Psoas muscle (tissue), 8 donors: ENCODE measurements around the gene ANO1. TPM values are rescaled to one million over a fixed set of nuclear protein-coding genes. Genes with fewer than 3 reads are reported as not detected.

ENCODE experiments used
- ATAC-seq, 4 donors: fragments of 200-7000 bp; cut with Tn5 transposase; one replicate each; pipeline ENCODE4 v1.9.1; 2020; ENCODE audit warnings: moderate library complexity in 3 of 4, mild to moderate bottlenecking in 2 of 4
- DNase-seq, 2 donors: peaks; one replicate each; pipeline ENCODE4 v3.0.0-alpha.2; 2020
- H3K27ac ChIP-seq: fragments of 200-600 bp; one replicate; pipeline ENCODE4 v1.8.0; 2022
- H3K27me3 ChIP-seq, 3 donors: fragments of 200-600 bp in 1 of 3; one replicate each; pipeline versions ENCODE4 v1.6.1 to v1.8.0; 2013 to 2022; ENCODE audit warnings: low read length in 2 of 3, mild to moderate bottlenecking in 2 of 3, moderate library complexity in 1 of 3; ENCODE audit not compliant: insufficient read depth in 3 of 3
- H3K36me3 ChIP-seq, 2 donors: fragments of 200-600 bp in 1 of 2; one replicate each; pipeline versions ENCODE4 v1.6.1 to v1.8.0; 2013 to 2022; ENCODE audit warnings: low read depth in 1 of 2, mild to moderate bottlenecking in 1 of 2, moderate library complexity in 1 of 2; ENCODE audit not compliant: insufficient read depth in 1 of 2
- H3K4me1 ChIP-seq: fragments of 200-600 bp; one replicate; pipeline ENCODE4 v1.8.0; 2022
- H3K4me3 ChIP-seq: fragments of 200-600 bp; one replicate; pipeline ENCODE4 v1.8.0; 2022; ENCODE audit warnings: mild to moderate bottlenecking
- H3K9me3 ChIP-seq: fragments of 200-600 bp; one replicate; pipeline ENCODE4 v1.8.0; 2022
- CTCF ChIP-seq: fragments of 200-600 bp; IDR thresholded peaks from one replicate; pipeline ENCODE4 v1.8.0; 2022; ENCODE audit warnings: antibody characterized with exemption
- WGBS, 3 donors: extraction: QIAGEN DNeasy Blood & Tissue Kit; methylation state at CpG; one replicate each; pipeline versions ENCODE4 v1.1.6 to v1.1.7; 2013; 5-methylcytosine and 5-hydroxymethylcytosine counted together
- intact Hi-C, 2 donors: fragments of 100-400 bp; cut with DNase I; formaldehyde crosslinking; loops; one replicate each; pipeline versions ENCODE4 v1.11.0 to v1.14.2; 2022
- polyA plus RNA-seq, 3 donors: library from polyadenylated mRNA; stranded (reverse); fragments of 200-250 nt; gene quantifications; one replicate each; pipeline ENCODE4 v1.2.3, GENCODE V29; 2013
- total RNA-seq, 4 donors: library from RNA; stranded (reverse); fragmentation: NEBNext Ultra II Directional in 2 of 4; extraction: Animal tissue kit (Norgen Biotek cat#: 25700) in 2 of 4; gene quantifications; one replicate each; pipeline versions ENCODE4 v1.2.1 to v1.2.4, GENCODE V29; 2021 to 2023
- donor health status: healthy with polysubstance abuse.
- donor health status: DM: no; HTN: no; CAD: no; lungs with moderate emphysema.
- donor health status: Bipolar disorder and iron deficiency.
- donor health status: healthy.
- donor health status: DM: yes; HTN: yes; CAD: no.
- donor health status: DM: no; HTN: no; CAD: no.
- donor health status: DM: no; HTN: no; CAD: no.
- donor health status: DM: yes; HTN: yes; CAD: no.

The ANO1 gene
- total and polyA plus RNA-seq, 7 donors: 2.2 to 11.3 (median 8.7) TPM

GRCh38 chr11:70040452-70040851 is 37.7 kb upstream of the ANO1 start:
- ATAC-seq (no peak), DNase-seq (no peak)
- peaks cover 18% of the 10 kb centered on the region for H3K9me3 ChIP-seq
- peaks cover 0 to 7% (median 5%) of the 10 kb centered on the region in 3 donors for H3K27me3 ChIP-seq
- TF ChIP-seq CTCF: no peak
- H3K27ac ChIP-seq: no peak overlapping the region
- intact Hi-C loops: no loop called here
- no peaks in the 10 kb centered on the region for H3K4me1 ChIP-seq
- WGBS, 3 donors: 89 to 94% (median 91%) methylated on average over 11 of the region's 11 CpGs
- H3K36me3 ChIP-seq: no peaks in the 10 kb centered on the region
- no peak overlapping the region for H3K4me3 ChIP-seq

GRCh38 chr11:70040869-70041501 is 37.1 kb upstream of the ANO1 start:
- ATAC-seq (no peak), DNase-seq (no peak)
- Histone ChIP-seq H3K36me3 (no peaks in the 10 kb centered on the region), H3K27me3 (peaks cover 0 to 7% (median 5%) of the 10 kb centered on the region in 3 donors), H3K4me1 (no peaks in the 10 kb centered on the region), H3K27ac (no peak overlapping the region), H3K4me3 (no peak overlapping the region), H3K9me3 (peaks cover 18% of the 10 kb centered on the region)
- intact Hi-C loops: no loop called here
- TF ChIP-seq CTCF: no peak
- 70 to 81% (median 76%) methylated on average over 4 of the region's 4 CpGs for WGBS, 3 donors

- H3K4me3 ChIP-seq: no peak overlapping the region
- peaks cover 0 to 7% (median 1%) of the 10 kb centered on the region in 3 donors for H3K27me3 ChIP-seq
- no peaks in the 10 kb centered on the region for H3K36me3 ChIP-seq
- no peak for ATAC-seq
- no peak overlapping the region for H3K27ac ChIP-seq
- intact Hi-C loops: no loop called here
- TF ChIP-seq CTCF: no peak
- WGBS, 3 donors: 90 to 93% (median 91%) methylated on average over 1 of the region's 1 CpG
- no peaks in the 10 kb centered on the region for H3K4me1 ChIP-seq
- DNase-seq: no peak
- peaks cover 17% of the 10 kb centered on the region for H3K9me3 ChIP-seq
Observed at GRCh38 chr11:70043482-70043881, 34.6 kb upstream of the ANO1 start.

- Histone ChIP-seq H3K9me3 (peaks cover 13% of the 10 kb centered on the region), H3K27me3 (peaks cover 0 to 4% (median 4%) of the 10 kb centered on the region in 3 donors), H3K4me3 (no peak overlapping the region), H3K27ac (no peak overlapping the region), H3K36me3 (no peaks in the 10 kb centered on the region), H3K4me1 (no peaks in the 10 kb centered on the region)
- TF ChIP-seq CTCF: no peak
- WGBS, 3 donors: 73 to 74% (median 73%) methylated on average over 3 of the region's 3 CpGs
- DNase-seq (no peak), ATAC-seq (no peak)
- intact Hi-C loops: no loop called here
Observed at GRCh38 chr11:70046089-70046488, 32.0 kb upstream of the ANO1 start.
